HL-60 (cell line): Measurements from ENCODE around the gene MORN5.

Experiments used
- GABPA ChIP-seq: IDR thresholded peaks from 2 replicates; pipeline ENCODE4 v1.6.1; 2012; ENCODE audit warnings: low read depth
- POLR2AphosphoS5 ChIP-seq: IDR thresholded peaks from 2 replicates; pipeline ENCODE4 v1.6.1; 2012; ENCODE audit warnings: low read depth
- SPI1 ChIP-seq: IDR thresholded peaks from 2 replicates; pipeline ENCODE4 v1.6.1; 2012; ENCODE audit warnings: low read depth, mild to moderate bottlenecking, borderline replicate concordance
- TF ChIP-seq, protein P1 (sequence below): IDR thresholded peaks from one replicate; pipeline ENCODE4 v1.5.1; 2011; ENCODE audit warnings: low read length, control low read depth, inconsistent platforms; ENCODE audit not compliant: insufficient read depth
- TF ChIP-seq, protein P2 (sequence below): IDR thresholded peaks from 2 replicates; pipeline ENCODE4 v1.6.1; 2012; ENCODE audit warnings: low read depth; ENCODE audit not compliant: insufficient replicate concordance

DNA sequence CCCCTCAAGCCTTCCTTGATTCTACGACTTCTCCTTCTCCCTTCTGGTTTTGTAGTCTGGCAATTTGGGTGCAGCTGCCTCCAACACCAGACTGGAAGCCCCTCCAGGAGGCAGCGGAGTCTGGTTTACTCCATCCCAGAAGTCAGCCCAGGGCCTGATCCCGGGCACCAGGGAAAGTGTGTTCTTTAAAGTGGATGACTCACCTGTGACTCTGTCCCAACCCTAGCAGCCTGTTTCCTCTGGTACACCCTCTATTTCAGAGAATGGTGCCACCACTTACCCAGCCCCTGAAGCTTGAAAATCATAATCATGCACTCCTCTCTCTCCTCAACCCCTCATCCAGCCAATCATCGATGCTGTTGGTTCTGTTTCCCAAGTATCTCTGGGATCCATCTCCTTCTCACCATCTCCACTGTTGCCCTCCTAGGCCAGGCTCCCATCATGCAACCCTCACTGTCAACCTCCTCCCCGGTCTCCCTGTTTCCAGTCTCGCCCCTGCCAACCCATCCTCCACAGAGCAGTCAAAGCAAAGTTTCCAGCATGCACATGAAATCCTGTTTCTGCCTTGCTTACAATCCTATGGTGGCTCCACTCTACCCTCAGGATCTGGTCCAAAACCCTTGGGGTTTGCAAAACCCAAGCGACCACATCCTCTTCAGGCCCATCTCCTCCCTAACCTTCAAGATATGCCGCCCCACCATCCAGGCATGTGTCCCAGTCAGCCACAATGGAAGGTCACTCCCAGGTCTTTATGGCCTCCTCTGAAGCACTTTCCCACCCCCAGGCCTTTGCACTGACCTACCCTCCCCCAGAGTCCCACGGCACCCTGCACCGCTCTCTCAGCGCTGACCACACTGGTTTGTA lies 58.6 kb downstream of the MORN5 start:
- TF ChIP-seq, protein P1, sequence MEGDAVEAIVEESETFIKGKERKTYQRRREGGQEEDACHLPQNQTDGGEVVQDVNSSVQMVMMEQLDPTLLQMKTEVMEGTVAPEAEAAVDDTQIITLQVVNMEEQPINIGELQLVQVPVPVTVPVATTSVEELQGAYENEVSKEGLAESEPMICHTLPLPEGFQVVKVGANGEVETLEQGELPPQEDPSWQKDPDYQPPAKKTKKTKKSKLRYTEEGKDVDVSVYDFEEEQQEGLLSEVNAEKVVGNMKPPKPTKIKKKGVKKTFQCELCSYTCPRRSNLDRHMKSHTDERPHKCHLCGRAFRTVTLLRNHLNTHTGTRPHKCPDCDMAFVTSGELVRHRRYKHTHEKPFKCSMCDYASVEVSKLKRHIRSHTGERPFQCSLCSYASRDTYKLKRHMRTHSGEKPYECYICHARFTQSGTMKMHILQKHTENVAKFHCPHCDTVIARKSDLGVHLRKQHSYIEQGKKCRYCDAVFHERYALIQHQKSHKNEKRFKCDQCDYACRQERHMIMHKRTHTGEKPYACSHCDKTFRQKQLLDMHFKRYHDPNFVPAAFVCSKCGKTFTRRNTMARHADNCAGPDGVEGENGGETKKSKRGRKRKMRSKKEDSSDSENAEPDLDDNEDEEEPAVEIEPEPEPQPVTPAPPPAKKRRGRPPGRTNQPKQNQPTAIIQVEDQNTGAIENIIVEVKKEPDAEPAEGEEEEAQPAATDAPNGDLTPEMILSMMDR, result no peak
- TF ChIP-seq POLR2AphosphoS5 (no peak), SPI1 (no peak), GABPA (no peak)
- TF ChIP-seq, protein P2, sequence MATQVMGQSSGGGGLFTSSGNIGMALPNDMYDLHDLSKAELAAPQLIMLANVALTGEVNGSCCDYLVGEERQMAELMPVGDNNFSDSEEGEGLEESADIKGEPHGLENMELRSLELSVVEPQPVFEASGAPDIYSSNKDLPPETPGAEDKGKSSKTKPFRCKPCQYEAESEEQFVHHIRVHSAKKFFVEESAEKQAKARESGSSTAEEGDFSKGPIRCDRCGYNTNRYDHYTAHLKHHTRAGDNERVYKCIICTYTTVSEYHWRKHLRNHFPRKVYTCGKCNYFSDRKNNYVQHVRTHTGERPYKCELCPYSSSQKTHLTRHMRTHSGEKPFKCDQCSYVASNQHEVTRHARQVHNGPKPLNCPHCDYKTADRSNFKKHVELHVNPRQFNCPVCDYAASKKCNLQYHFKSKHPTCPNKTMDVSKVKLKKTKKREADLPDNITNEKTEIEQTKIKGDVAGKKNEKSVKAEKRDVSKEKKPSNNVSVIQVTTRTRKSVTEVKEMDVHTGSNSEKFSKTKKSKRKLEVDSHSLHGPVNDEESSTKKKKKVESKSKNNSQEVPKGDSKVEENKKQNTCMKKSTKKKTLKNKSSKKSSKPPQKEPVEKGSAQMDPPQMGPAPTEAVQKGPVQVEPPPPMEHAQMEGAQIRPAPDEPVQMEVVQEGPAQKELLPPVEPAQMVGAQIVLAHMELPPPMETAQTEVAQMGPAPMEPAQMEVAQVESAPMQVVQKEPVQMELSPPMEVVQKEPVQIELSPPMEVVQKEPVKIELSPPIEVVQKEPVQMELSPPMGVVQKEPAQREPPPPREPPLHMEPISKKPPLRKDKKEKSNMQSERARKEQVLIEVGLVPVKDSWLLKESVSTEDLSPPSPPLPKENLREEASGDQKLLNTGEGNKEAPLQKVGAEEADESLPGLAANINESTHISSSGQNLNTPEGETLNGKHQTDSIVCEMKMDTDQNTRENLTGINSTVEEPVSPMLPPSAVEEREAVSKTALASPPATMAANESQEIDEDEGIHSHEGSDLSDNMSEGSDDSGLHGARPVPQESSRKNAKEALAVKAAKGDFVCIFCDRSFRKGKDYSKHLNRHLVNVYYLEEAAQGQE, result no peak
